PFSK-1 (cell line): Measurements from ENCODE around the gene TTC4.

ENCODE experiments used
- FOXP2 ChIP-seq: optimal IDR thresholded peaks from 2 replicates; pipeline ENCODE3; 2011; ENCODE audit warnings: borderline replicate concordance, control low read depth, inconsistent platforms; ENCODE audit not compliant: insufficient read depth; ENCODE audit errors: extremely low read length, extremely low read depth
- POLR2AphosphoS5 ChIP-seq: IDR thresholded peaks from 2 replicates; pipeline ENCODE4 v1.6.1; 2012; ENCODE audit warnings: low read depth, mild to moderate bottlenecking, control low read depth, low read length, moderate library complexity
- REST ChIP-seq, 2 experiments: IDR thresholded peaks; 2 replicates each; pipeline versions ENCODE4 v1.6.1 to v1.8.0; 2011 to 2012; ENCODE audit warnings: low read depth in 2 of 2, low read length in 2 of 2, control low read depth in 1 of 2, inconsistent platforms in 1 of 2, mild to moderate bottlenecking in 1 of 2, moderate library complexity in 1 of 2; ENCODE audit not compliant: insufficient read depth in 1 of 2
- SIN3A ChIP-seq: IDR thresholded peaks from 2 replicates; pipeline ENCODE4 v1.6.1; 2012; ENCODE audit warnings: mild to moderate bottlenecking, low read length, moderate library complexity, borderline replicate concordance; ENCODE audit not compliant: insufficient read depth
- TAF1 ChIP-seq: IDR thresholded peaks from 2 replicates; pipeline ENCODE4 v1.6.1; 2012; ENCODE audit warnings: low read length, control low read depth, borderline replicate concordance; ENCODE audit not compliant: insufficient read depth

DNA sequence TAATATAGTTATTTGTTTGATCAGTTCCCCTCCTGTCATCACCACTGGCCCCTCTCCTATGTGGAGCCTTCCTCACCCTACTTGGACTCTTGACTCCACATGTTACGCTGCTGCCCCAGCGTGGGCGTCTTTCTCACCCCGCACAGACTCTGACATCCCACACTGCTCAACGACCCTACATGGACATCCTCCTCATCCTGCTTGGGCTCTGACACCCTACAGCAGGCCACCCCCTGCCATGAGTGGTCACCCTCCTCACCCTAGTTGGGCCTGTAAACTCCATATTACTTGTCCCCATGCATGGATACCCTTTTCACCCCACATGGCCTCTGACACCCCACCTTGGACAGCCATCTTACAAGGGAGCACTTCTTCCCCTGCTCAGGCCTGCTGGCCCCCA is 21.0 kb downstream of the TTC4 start:
- TF ChIP-seq POLR2AphosphoS5 (no peak), REST (IDR thresholded peaks at IDR 0.05; ENCODE audit: insufficient read depth in 1 of 2, low read depth in 2 of 2, low read length in 2 of 2) (no peak), TAF1 (no peak), SIN3A (no peak), FOXP2 (no peak)
